WTC11 (cell line): ENCODE data around the gene SEC22C.

Experiments used
- CREM ChIP-seq: sonication (generic); formaldehyde crosslinking; IDR thresholded peaks from 2 replicates; pipeline ENCODE4 v1.8.1; 2022; ENCODE audit warnings: mild to moderate bottlenecking, missing genetic modification reagents, moderate library complexity
- CTCF ChIP-seq: fragments of 200-600 bp; IDR thresholded peaks from 2 replicates; pipeline ENCODE4 v1.8.0; 2022; ENCODE audit warnings: antibody characterized with exemption
- ESRRA ChIP-seq: sonication (generic); formaldehyde crosslinking; IDR thresholded peaks from 2 replicates; pipeline ENCODE4 v1.8.1; 2022; ENCODE audit warnings: mild to moderate bottlenecking, missing genetic modification reagents, borderline replicate concordance
- TCF7 ChIP-seq: sonication (generic); formaldehyde crosslinking; IDR thresholded peaks from 2 replicates; pipeline ENCODE4 v1.8.0; 2022; ENCODE audit warnings: mild to moderate bottlenecking, low read depth, missing genetic modification reagents, moderate library complexity
- TEAD1 ChIP-seq: sonication (generic); formaldehyde crosslinking; IDR thresholded peaks from 2 replicates; pipeline ENCODE4 v1.8.0; 2022; ENCODE audit warnings: mild to moderate bottlenecking, missing genetic modification reagents
- TEAD4 ChIP-seq: sonication (generic); formaldehyde crosslinking; IDR thresholded peaks from 2 replicates; pipeline ENCODE4 v1.8.0; 2022; ENCODE audit warnings: mild to moderate bottlenecking, missing genetic modification reagents
- TF ChIP-seq, protein P1 (sequence below): sonication (generic); formaldehyde crosslinking; IDR thresholded peaks from 2 replicates; pipeline ENCODE4 v1.8.1; 2023; ENCODE audit warnings: mild to moderate bottlenecking, missing genetic modification reagents, moderate library complexity

DNA sequence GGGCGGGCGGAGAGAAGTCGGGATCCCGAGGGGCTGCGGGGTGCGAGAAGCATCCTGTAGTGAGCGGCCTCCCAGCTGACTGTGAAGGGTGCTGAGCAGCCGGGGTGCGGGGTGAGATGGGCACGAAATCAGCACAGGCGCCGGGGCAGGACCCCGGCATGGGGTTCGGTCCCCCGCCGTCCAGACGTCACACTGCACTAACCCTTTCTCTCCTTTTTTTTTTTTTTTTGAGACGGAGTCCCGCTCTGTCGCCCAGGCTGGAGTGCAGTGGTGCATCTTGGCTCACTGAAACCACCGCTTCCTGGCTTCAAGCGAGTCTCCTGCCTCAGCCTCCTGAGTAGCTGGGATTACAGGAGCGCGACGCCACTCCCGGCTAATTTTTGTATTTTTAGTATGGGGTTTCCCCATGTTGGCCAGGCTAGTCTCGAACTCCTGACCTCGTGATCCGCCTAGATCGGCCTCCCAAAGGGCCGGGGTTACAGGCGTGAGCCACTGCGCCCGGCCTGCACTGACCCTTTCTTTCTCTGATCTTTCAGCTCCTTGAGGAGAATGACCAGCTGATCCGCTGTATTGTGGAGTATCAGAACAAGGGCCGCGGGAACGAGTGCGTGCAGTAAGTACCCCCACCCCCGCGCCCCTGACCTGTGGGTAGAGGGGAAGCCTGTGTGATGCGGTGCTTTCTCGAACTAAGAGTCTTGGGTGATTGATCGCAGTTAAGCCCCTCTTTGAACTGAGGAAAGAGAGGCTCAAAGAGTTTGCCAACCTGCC, 9.4 kb upstream of the SEC22C start:
- TF ChIP-seq ESRRA (CRISPR knock-in tag) (no peak), TCF7 (no peak), TEAD4 (CRISPR knock-in tag) (no peak), TEAD1 (no peak), CTCF (no peak), CREM (CRISPR knock-in tag) (no peak)
- TF ChIP-seq, protein P1, sequence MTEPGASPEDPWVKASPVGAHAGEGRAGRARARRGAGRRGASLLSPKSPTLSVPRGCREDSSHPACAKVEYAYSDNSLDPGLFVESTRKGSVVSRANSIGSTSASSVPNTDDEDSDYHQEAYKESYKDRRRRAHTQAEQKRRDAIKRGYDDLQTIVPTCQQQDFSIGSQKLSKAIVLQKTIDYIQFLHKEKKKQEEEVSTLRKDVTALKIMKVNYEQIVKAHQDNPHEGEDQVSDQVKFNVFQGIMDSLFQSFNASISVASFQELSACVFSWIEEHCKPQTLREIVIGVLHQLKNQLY (CRISPR knock-in tag), result no peak
